GM21367 (cell line): Measurements from ENCODE around the gene MIER2.

ENCODE experiments used
- ATAC-seq: cut with Tn5 transposase; IDR thresholded peaks from one replicate; pipeline ENCODE4 v1.9.1; 2021; ENCODE audit not compliant: unreplicated experiment

Gene MIER2

DNA sequence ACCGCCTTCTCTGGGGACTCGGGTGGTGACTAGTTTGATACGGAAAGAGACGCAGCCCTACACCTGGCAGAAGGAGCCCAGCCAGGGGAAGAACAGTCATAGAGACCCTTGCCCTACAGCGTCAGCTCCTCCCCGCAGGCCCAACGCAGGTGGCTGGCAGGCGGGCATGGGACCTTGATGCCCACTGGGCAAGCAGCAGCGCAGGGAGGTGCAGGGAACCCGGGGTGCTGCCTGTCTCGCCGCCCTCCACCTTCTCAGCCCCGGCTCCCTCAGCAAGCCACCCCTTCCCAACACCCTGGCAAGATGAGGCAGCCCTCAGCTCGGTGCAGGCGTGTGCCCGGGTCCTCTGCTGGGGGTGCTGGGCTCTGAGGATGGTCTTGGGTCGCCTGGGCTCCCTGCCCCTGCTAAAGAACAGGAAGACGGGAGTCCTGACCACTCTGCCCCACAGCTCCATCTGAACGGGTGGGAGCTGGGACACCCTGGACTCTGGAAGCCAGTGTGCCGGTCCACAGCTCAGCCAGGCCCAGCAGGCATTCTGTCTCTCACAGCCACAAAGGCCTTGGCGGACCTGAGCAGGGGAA is 9.0 kb downstream of the MIER2 start:
- ATAC-seq: no peak

DNA sequence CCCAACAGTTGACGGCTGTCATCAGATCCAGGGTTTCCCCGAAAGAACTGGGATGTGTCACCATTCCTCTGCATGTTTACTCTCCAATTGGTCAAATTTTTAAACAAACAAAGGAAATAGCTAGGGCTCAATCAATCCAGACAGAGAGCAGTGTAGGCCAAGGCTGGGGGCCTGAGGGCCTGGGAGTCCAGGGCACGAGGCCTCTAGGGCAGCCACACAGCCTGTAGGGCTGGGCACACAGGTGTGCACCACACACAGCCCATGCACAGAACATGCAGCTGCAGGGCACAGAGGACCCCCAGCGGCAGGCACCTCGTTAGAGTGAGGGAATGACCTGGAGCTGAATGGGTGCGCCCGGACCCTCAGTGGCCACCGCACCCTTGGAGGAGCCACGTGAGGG is 9.5 kb downstream of the MIER2 start:
- ATAC-seq: no peak

GRCh38 chr19:334296-335071 is 10.1 kb downstream of the MIER2 start:
- no peak for ATAC-seq

GRCh38 chr19:330503-330902 is 14.1 kb downstream of the MIER2 start:
- ATAC-seq: no peak

DNA sequence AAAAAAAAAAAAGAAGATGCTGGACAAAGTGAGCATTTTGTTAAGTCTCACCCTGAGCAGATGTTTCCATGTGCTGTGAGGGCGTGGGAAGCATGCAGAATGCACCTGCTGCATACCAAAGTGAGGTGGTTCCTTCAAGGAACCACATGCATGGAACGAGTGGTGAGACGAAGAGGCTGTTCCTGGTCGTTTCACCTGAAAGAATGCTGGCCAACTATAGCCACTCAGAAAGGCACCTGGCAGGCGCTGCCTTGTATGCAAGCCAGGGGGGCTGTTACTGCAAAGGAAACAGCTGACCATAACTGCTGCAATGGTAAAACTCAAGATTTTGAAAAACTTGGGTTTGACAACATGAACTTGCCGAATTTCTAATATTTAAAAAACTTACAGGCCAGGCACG is 14.7 kb downstream of the MIER2 start:
- no peak for ATAC-seq

DNA sequence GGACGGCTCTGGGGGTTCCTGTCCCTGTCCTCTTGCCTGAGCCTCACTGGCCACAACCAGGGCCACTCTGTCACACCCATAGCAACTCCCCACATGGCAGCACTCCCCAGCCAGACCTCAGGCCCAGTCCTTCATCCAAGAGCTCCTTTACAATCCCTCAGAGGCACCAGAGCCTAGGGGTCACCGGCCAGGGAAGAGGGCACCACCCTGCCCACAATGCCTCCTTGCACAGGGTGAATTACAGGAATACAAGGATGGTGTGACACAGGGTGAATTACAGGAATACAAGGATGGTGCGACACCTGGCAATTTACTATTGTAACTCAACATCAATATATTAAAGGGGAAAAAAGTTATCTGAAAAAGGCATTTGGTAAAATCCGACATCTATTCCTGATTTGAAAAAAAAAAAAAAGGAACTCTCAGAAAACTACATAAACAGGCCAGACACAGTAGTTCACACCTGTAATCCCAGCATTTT is 16.5 kb downstream of the MIER2 start:
- ATAC-seq: no peak

DNA sequence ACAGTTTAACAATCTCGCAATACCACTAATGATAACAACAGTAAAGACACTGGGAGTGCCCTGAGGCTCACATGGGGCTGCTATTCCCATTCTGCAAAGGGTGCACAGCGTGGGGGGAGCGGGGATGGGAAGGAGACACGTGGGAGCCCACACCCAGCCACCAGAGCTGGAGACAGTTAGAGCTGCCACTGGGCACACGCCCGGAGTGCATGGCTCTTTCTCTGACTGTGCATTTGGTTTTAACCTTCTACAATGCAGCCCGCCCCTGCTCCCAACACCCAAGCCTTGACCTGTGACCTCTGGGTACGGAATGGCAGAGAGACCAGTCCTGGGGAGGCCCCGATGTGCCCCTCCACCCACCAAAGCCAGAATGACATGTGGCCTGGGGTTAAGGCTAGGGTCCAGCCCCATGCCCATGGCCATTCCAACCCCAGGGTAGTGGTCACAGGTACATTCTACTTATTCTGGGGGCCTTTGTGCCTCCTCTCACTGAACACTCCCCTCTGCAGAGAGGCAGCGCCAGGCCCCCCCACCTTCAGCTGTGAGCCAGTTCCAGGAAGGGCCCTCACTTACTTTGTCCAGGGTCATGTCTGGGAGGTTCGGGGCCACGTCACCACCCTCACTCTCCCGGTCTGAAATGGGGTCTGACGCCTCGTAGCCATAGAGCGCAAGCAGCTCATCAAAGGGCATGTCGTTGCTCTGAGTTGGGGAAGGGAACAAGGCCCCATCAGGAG is 17.1 kb downstream of the MIER2 start:
- ATAC-seq: no peak

DNA sequence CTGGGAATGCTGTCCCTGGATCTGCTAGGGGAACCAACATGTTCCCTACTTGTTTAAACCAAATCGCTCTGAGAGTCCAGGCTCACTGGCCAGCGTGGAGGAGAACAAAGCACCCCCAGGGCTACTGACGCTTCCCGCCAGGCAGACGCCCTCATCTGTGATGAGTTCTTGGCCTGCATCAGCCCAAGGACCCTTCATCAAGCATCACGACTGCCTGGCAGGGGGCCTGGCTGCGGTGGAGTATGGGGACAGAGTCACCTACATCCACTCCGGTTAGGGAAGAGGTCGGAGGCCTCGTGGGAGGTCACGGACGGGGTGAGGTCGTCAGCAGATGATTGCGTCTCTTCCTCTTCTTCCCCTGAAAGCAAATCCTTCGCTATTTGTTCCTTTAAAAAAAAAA is 17.7 kb downstream of the MIER2 start:
- ATAC-seq: no peak

GRCh38 chr19:325937-326565 is 18.5 kb downstream of the MIER2 start:
- no peak for ATAC-seq

GRCh38 chr19:325173-325936 is 19.2 kb downstream of the MIER2 start:
- no peak for ATAC-seq

DNA sequence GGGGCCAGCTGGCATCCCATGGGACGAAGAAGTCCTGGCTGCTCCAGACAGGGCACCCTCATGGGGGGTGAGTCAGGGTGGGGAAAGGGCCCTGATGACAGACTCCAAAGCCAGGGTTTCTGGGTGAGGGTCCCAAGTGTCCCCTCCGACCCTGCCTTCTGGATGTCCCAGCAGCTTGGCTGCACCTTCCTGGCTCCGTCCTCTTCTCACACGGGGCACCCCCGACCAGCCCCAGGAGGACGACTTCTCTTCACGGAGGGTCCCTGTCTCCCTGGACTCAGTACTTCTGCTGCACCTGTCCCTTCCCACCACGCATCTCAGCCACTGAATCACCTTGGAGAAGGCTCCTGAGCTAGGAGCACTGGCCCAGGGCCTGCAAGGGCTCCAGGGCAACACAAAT is 19.9 kb downstream of the MIER2 start:
- no peak for ATAC-seq

DNA sequence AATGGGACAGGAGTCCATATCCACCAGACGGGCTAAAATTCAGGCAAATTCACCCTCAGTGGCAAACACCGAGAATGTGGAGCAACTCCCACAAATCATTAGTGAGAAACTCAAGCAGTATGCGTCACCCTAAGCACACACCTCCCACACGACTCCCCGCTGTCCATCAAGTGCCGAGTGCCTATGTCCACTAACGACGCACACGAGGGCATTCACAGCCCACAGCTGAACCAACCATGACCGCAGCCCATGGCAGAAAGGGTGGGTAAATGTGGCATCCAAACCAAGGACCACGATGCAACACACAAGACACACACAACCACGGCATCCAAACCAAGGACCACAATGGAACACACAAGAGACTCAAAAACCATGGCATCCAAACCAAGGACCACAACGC is 22.0 kb downstream of the MIER2 start:
- ATAC-seq: no peak

DNA sequence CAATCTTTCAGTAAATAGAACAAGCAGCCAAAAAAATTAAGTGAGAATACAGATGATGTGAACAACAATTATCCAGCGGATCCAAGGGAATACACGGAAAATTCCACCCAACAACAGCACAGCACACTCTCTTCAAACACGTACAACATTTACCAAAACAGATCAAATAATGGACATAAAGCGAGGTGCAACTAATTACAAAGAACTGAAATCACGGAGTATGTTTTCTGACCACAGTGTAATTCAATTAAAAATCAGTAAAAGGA is 26.2 kb downstream of the MIER2 start:
- ATAC-seq: no peak

GRCh38 chr19:317710-318508 is 26.7 kb downstream of the MIER2 start:
- ATAC-seq: no peak

GRCh38 chr19:315811-316210 is 28.8 kb downstream of the MIER2 start:
- ATAC-seq: no peak

- ATAC-seq: no peak
Measured at GRCh38 chr19:313988-314815, 30.4 kb downstream of the MIER2 start.

DNA sequence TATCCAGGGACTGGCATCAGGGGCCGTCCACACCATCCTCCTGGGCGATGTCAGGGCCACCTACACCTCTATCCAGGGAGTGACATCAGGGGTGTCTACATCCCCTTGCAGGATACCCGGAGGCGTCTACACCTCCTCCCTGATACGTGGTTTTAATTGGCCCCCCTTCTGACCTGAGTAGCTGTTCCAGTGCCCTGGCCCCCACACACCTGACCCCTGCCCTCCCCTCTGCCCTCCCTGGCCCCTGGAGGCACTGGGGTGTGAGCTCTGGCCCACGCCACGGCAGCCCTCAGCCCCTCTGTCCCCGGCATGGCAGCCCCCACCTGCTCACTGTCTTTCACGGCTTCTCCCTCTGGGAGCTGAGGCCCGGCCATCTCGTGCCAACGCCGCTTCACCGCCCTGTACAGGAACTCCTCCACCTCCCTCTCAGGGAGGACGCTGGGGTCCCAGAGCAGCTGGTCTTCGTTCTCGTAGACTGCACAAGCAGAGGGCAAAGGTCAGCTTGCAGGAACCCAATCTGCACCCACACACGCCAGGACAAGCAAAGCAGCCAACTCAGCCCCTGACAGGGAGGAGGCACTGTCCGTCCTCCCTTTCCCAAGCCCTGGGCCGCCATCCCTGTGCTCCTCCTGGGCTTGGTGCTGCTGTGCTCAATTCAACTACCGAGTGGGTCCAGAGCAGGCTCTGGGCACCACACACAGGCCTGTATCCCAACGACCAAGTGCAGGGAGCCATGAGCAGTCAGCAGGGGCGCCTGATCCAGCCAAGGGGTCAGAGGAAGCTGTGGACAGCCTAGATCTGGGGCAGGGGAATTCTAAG is 31.2 kb downstream of the MIER2 start:
- ATAC-seq: no peak

DNA sequence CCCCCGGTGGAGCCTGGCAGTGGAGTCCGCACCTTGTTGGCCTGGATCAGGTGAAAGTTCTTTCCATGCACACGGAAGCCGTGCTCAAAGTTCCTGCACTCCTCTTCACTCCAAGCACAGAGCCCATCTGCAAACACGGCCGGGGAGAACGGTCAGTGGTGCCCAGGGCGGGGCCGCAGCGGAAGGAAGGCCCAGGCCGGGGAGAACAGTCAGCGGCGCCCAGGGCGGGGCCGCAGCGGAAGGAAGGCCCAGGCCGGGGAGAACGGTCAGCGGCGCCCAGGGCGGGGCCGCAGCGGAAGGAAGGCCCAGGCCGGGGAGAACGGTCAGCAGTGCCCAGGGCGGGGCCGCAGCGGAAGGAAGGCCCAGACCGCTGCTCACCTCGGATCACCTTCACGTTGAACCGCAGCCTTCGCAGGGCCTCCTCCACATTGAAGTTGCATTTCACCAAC is 32.8 kb downstream of the MIER2 start:
- ATAC-seq: no peak
